Measurements from ENCODE around the gene RAB36. TPM values are rescaled to one million over a fixed set of nuclear protein-coding genes. Genes with fewer than 3 reads are reported as not detected.

Gene RAB36
- total RNA-seq, 3 donors from 2014 or later (not counting 1 experiment from before 2014, with no cell fraction given) = 1.7 to 2.9 (median 2.6) TPM

DNA sequence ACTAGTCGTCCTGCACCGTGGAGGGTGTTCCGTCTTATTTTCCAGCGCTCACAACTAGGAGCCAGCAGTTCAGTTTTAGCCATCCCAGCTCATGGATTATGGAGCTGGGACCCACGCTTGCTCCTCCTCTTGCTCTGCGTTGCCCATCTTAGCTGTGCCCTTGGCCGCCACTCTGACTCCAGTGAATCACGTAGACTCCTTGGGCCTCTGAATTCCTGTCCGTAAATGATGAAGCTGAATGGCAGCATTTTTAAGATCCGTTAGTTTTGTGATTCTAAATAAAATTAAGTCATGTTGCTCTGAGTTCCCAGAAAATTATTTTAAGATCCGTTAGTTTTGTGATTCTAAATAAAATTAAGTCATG lies 58.8 kb downstream of the RAB36 start:
- Mint-ChIP-seq H3K4me3 (no peak overlapping the region), H3K27me3 (ENCODE audit: low read depth in 2 of 2) (no peaks in the 10 kb centered on the region), H3K4me1 (peaks cover 43 to 57% of the 10 kb centered on the region in 2 donors), H3K9me3 (no peaks in the 10 kb centered on the region), H3K36me3 (no peaks in the 10 kb centered on the region), H3K27ac (peak overlapping the region in 1 of 2 donors; percentile 27)
- Histone ChIP-seq H3K27me3 (ENCODE audit: control insufficient read depth, insufficient read depth, low read length) (no peaks in the 10 kb centered on the region), H3K4me1 (ENCODE audit: control insufficient read depth, insufficient read depth, low read length) (peaks cover 12% of the 10 kb centered on the region), H3K9me3 (ENCODE audit: control insufficient read depth, insufficient read depth, low read length) (no peaks in the 10 kb centered on the region), H3K27ac (ENCODE audit: low read length) (no peak overlapping the region), H3K36me3 (ENCODE audit: control insufficient read depth, insufficient read depth, low read length) (peaks cover 11% of the 10 kb centered on the region), H3K4me3 (ENCODE audit: low read length) (no peak overlapping the region)
- DNase-seq = no peak
- TF ChIP-seq, protein P1, sequence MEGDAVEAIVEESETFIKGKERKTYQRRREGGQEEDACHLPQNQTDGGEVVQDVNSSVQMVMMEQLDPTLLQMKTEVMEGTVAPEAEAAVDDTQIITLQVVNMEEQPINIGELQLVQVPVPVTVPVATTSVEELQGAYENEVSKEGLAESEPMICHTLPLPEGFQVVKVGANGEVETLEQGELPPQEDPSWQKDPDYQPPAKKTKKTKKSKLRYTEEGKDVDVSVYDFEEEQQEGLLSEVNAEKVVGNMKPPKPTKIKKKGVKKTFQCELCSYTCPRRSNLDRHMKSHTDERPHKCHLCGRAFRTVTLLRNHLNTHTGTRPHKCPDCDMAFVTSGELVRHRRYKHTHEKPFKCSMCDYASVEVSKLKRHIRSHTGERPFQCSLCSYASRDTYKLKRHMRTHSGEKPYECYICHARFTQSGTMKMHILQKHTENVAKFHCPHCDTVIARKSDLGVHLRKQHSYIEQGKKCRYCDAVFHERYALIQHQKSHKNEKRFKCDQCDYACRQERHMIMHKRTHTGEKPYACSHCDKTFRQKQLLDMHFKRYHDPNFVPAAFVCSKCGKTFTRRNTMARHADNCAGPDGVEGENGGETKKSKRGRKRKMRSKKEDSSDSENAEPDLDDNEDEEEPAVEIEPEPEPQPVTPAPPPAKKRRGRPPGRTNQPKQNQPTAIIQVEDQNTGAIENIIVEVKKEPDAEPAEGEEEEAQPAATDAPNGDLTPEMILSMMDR (IDR thresholded peaks at IDR 0.05) = no peak
- intact Hi-C loops (cut with micrococcal nuclease) = no loop called here
- no peak for ATAC-seq
- 97% methylated on average over 11 of the region's 11 CpGs for WGBS (ENCODE audit: insufficient coverage)

DNA sequence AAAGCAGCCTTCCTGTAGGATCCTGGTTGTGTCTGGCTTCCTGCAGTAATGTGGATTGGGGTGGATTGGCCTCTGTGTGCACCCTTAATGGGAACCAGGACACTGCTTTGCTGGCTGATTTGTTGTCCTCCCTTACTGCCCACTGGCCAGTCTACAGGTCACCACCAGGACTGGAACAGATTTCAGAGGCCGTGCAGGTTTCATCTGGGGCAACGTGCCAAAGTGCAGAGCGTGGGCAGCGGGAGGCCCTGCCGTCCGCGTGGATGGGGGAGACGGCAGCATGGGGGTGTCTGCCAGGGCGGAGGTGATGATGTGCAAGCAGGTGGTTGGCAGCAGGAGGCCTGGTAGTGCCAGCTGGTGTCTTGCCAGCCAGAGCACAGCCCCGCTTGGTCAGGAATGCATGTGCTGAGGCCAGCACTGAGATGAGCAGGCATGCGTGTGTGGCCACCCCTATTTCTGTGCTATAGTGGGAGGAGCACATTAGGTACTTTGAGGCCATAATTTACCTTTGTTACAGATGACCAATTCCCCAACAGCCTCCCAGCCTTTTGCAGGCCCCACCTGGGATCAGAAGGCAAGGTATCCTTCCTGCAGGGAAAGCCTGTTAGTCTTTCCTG lies 59.4 kb downstream of the RAB36 start:
- Histone ChIP-seq H3K27me3 (ENCODE audit: control insufficient read depth, insufficient read depth, low read length) (no peaks in the 10 kb centered on the region), H3K27ac (ENCODE audit: low read length) (no peak overlapping the region), H3K9me3 (ENCODE audit: control insufficient read depth, insufficient read depth, low read length) (no peaks in the 10 kb centered on the region), H3K4me3 (ENCODE audit: low read length) (no peak overlapping the region), H3K36me3 (ENCODE audit: control insufficient read depth, insufficient read depth, low read length) (peaks cover 11% of the 10 kb centered on the region), H3K4me1 (ENCODE audit: control insufficient read depth, insufficient read depth, low read length) (peaks cover 8% of the 10 kb centered on the region)
- no peaks in the 10 kb centered on the region for H3K9me3 Mint-ChIP-seq
- ATAC-seq (no peak), DNase-seq (no peak)
- H3K27me3 Mint-ChIP-seq (ENCODE audit: low read depth in 2 of 2) = no peaks in the 10 kb centered on the region
- no peaks in the 10 kb centered on the region for H3K36me3 Mint-ChIP-seq
- TF ChIP-seq, protein P1 (IDR thresholded peaks at IDR 0.05) = no peak
- intact Hi-C loops (cut with micrococcal nuclease) = no loop called here
- no peak overlapping the region for H3K4me3 Mint-ChIP-seq
- H3K4me1 Mint-ChIP-seq = peaks cover 43 to 51% of the 10 kb centered on the region in 2 donors
- 79% methylated on average over 11 of the region's 11 CpGs for WGBS (ENCODE audit: insufficient coverage)
- H3K27ac Mint-ChIP-seq = no peak overlapping the region

DNA sequence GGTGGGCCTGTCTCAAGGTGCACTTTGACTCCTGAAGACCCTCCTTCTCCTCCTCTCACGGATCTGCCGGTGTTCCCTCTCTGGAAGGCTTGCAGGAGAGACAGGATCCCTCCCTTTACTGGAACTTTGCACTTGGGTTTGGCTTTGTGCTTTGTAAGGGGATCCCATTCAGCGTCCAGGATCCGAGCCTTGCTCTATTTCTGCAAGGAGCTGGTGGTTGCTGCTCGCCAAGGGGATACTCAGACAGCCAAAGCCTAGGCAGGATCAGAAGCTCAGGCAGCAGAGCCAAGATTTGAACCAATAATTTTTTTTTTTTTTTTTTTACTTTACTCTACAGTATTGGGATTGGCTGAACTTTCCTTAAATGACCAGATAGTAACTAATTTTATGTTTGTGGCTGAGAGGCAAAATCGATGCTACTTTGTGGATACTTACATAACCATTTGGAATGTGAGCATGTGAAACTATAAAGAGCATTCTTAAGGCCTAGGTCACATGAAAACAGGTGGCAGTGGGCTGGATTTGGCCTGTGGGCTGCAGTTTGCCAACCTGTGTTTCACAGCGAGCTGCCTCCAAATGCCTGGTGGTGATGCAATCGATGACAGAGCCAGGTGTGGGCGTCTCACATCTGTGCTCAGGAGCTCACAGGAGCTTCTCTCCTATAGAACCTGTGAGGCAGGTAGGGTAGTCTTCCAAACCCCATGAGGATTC lies 60.2 kb downstream of the RAB36 start:
- Histone ChIP-seq H3K9me3 (ENCODE audit: control insufficient read depth, insufficient read depth, low read length) (no peaks in the 10 kb centered on the region), H3K27me3 (ENCODE audit: control insufficient read depth, insufficient read depth, low read length) (no peaks in the 10 kb centered on the region), H3K27ac (ENCODE audit: low read length) (no peak overlapping the region), H3K4me3 (ENCODE audit: low read length) (no peak overlapping the region), H3K4me1 (ENCODE audit: control insufficient read depth, insufficient read depth, low read length) (peaks cover 8% of the 10 kb centered on the region), H3K36me3 (ENCODE audit: control insufficient read depth, insufficient read depth, low read length) (peaks cover 11% of the 10 kb centered on the region)
- TF ChIP-seq, protein P1 (IDR thresholded peaks at IDR 0.05) = no peak
- Mint-ChIP-seq H3K4me1 (peaks cover 46 to 49% of the 10 kb centered on the region in 2 donors), H3K36me3 (no peaks in the 10 kb centered on the region), H3K4me3 (no peak overlapping the region), H3K9me3 (no peaks in the 10 kb centered on the region), H3K27me3 (ENCODE audit: low read depth in 2 of 2) (no peaks in the 10 kb centered on the region), H3K27ac (no peak overlapping the region)
- intact Hi-C loops (cut with micrococcal nuclease) = no loop called here
- DNase-seq (no peak), ATAC-seq (no peak)
- 96% methylated on average over 8 of the region's 9 CpGs for WGBS (ENCODE audit: insufficient coverage)
